GM12892 (cell line): ENCODE data around the gene C4orf46.

ENCODE experiments used
- POLR2A ChIP-seq: IDR thresholded peaks from 2 replicates; pipeline ENCODE4 v1.6.1; 2011; ENCODE audit warnings: low read depth, low read length, control low read depth
- POLR2AphosphoS5 ChIP-seq: IDR thresholded peaks from 2 replicates; pipeline ENCODE4 v1.6.1; 2011; ENCODE audit warnings: low read depth, low read length, control low read depth

DNA sequence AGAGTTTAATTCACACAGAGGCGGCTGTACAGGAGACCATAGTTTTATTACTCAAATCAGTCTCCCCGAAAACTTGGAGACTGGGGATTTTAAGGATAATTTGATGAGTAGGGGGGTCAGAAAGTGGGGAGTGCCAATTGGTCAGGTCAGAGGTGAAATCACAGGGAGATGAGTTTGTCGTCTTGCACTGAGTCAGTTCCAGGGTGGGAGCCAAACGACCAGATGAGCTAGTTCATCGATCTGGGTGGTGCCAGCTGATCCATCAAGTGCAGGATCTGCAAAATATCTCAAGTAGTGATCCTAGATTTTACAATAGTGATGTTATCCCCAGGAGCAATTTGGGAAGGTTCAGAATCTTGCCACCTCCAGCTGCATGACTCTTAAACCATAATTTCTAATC, 4.4 kb upstream of the C4orf46 start:
- TF ChIP-seq POLR2AphosphoS5 (no peak), POLR2A (no peak)
